Epithelial cell of prostate (primary cell): ENCODE measurements around the gene ZG16B.

Source experiments
- DNase-seq: peaks from one replicate; pipeline ENCODE4 v3.0.0-alpha.2; 2011; ENCODE audit warnings: low read depth, low spot score
- H3K27ac ChIP-seq: fragments of 450-650 bp; 2 replicates; pipeline ENCODE4 v1.5.1; 2017; ENCODE audit warnings: mild to moderate bottlenecking

The ZG16B gene

GRCh38 chr16:2839650-2840450 lies 9.7 kb downstream of the ZG16B start:
- DNase-seq, result no peak
- no peak overlapping the region for H3K27ac ChIP-seq

- no peak overlapping the region for H3K27ac ChIP-seq
- DNase-seq, result no peak
Observed at GRCh38 chr16:2840914-2841313, 10.8 kb downstream of the ZG16B start.

- no peak overlapping the region for H3K27ac ChIP-seq
- no peak for DNase-seq
Observed at GRCh38 chr16:2841606-2842339, 11.7 kb downstream of the ZG16B start.

- DNase-seq, result no peak
- H3K27ac ChIP-seq, result no peak overlapping the region
Observed at GRCh38 chr16:2842340-2843000, 12.4 kb downstream of the ZG16B start.

GRCh38 chr16:2843526-2843925 lies 13.4 kb downstream of the ZG16B start:
- H3K27ac ChIP-seq, result no peak overlapping the region
- no peak for DNase-seq

DNA sequence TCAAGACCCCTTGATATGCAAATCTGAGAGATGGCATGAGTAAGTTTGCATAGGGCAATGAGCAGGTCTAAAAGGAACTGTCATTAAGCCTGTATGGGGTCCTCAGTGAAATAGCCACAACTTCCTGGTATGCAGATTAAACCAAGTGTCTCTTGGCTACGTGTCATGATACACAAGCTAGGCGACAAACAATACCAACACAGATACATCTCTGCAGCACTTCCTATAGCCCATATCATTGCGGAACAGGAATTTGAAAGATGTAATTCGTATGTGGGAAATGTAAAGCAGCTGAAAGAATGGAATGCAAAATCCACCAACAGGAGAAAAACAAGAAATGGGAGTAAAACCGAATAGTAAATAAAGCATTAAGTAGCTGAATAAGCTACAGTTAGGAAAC lies 15.0 kb downstream of the ZG16B start:
- no peak for DNase-seq
- no peak overlapping the region for H3K27ac ChIP-seq

GRCh38 chr16:2846511-2847310 lies 16.6 kb downstream of the ZG16B start:
- H3K27ac ChIP-seq, result peak overlapping the region; percentile 68
- no peak for DNase-seq

- no peak overlapping the region for H3K27ac ChIP-seq
- no peak for DNase-seq
Observed at GRCh38 chr16:2848933-2849725, 19.0 kb downstream of the ZG16B start.

DNA sequence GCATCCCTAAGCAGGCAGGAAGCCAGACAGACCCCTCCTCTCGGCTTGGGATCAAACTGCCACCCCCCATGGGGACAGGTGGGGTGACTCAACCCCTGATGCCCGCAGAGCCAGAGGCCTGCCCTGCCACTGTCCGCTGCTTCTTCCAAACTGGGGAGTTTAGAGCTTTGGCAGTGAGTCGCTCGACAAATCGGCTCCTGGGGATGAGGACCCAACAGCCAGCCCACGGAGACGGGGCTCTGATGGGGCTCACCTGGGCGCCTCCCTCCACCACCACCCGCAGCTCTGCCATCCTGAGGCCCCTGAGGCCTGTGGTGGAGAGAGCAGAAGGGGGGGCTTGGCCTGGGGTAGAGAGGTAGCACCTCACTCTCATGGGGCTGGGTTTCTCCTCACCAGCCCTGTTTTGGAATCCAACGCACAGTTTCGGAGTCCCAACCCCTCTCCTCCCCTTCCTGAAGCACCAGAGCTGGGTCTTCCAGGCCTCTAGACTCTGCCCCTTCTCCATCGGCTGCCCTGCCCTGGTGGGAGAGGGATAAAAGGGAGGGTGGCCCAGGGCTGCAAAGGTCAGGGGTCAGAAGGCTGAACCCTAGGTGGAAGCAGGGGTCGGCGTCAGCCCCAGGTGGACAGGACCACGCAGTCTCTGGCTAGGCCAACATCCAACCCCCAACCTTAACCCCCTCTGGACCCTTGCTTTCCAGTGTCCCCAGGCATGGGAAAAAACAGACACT lies 22.1 kb downstream of the ZG16B start:
- no peak for DNase-seq

DNA sequence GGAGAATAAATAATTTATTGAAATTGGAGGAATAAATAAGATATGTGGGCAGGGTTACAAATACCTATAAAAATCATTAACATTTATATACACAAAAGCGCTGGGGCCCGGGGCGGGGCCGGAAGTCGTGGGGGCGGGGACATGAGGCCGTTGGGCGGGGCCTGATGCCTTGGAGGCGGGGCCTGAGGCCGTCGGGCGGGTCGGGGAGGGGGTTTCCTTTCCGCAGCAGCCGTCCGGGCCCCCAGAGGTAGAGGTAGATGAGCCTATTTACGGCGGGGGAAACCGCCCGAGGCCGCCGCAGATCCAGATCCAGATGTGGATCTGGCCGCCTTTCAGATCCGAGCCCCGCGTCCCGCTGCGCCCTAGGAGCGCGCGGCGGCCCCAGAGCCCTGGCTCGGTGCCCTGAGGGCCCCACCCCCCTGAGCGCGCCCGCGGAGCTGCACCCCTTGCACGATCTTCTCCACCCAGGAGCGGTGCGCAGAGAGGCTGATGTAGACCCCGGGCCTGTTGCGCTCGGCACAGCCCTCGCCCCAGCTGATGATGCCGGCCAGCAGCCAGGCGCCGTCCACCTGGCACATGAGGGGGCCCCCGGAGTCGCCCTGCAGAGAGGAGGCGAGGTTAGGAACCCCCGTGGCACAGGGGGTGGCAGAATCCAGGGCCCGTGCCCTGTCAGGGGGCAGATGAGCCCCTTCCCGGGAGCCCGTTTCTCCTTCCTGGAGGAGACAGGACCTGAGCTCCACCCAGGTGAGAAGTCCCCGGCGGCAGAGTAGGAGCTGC lies 22.8 kb downstream of the ZG16B start:
- H3K27ac ChIP-seq, result no peak overlapping the region
- DNase-seq, result no peak

More for the DNA sequence above, 22.1 kb downstream of the ZG16B start:
- H3K27ac ChIP-seq, result no peak overlapping the region

DNA sequence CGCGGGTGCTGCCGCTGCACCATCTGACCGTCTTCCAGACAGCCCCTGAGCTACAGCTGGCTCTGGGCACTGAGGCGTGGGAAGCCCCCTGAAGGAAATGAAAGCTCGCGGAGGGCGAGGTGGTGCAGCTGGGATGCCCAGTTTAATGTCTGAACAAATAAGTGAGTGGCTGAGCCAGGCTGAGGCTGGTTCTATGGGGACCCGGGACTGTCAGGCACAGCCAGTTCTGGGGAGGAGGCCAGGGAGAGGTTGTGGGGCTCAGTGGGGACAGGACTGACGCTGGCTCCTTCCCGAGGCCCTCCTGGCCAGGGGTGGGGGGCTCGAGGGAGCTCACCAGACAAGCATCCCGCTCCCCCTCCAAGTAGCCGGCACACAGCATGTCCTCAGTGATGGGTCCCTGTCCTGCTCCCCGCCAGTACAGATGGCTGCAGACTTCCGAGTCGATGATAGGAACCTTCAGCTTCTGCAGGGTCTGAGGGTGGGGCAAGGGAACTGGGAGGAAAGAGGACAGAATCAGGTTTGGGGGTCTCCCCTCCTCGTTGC lies 23.5 kb downstream of the ZG16B start:
- H3K27ac ChIP-seq, result no peak overlapping the region
- no peak for DNase-seq

DNA sequence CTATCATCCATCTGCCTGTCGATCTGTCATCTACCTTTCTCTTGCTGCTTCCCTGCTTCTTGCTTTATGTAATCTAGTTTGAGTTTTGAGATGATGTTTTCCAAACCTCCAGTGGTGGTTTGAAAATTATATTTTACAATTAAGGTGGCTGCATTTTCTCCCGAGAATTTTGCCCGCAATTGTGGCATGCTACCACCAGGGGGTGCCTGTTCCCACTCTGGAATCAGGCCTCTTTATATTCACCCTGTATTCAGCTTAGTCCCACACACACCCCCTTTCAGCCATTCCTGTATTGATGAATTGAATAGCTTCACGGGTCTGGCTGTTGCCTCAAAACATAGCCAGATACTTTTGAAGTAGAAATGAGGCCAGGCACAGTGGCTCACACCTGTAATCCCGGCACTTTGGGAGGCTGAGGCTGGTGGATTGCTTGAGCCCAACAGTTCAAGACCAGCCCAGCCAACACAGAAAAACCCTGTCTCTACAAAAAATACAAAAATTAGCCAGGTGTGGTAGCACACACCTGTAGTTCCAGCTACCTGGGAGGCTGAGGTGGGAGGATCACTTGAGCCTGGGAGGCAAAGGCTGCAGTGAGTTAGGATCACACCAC lies 24.7 kb downstream of the ZG16B start:
- H3K27ac ChIP-seq, result no peak overlapping the region
- no peak for DNase-seq

DNA sequence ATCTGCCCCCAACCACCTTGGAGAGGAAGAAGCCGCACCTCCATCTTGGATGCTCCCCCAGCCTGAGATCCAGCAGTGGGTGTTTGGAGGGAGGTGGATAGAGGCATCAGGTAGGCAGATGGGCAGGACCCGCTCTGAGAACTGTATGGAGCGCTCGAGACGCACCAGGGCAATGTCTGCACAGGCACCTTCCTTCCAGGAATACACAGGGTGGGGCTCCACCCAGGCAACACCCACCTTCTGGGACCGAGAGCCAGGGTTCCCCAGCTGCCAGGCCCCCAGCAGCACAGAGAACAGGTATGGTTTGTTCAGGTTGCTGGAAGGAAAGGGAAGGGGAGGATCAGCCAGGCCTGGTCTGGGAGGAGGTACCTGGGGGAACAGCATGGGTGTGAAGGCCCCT lies 25.4 kb downstream of the ZG16B start:
- DNase-seq, result no peak

DNA sequence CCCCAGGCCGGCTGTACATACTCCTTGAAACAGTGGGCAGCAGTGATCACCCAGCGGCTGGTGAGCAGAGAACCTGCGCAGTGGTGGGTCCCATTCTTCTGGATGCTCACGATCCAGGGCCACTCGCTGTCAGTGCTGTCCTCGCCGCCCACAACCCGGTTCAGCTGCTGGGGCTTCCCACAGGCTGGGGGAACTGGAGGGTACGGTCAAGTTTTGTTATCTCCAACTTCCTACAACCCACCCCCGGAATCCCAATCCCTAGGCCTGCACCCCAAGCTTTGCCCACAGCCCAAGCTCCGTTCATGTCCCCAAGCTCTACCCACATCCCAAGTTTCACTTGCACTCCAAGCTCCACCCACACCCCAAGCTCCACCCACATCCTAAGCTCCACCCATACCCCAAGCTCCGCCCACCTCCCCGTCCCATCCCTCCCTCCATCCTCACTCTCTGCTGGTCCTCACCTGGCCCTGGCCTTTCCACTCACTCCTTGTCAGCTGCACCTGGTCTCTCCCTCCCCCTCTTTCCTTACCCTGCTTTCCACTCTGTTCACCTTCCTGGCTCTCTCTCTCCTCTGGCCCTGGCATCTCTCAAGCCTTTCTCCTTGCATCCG lies 26.1 kb downstream of the ZG16B start:
- DNase-seq, result no peak
- H3K27ac ChIP-seq, result peak overlapping the region; percentile 74

More for the DNA sequence above, 25.4 kb downstream of the ZG16B start:
- H3K27ac ChIP-seq, result no peak overlapping the region

GRCh38 chr16:2856686-2857450 lies 26.8 kb downstream of the ZG16B start:
- peak overlapping the region; percentile 74 for H3K27ac ChIP-seq

More at GRCh38 chr16:2856686-2857450, 26.8 kb downstream of the ZG16B start:
- no peak for DNase-seq
